ENCODE measurements around the gene SEMA5A.
A peak's percentile ranks its signal among the peaks of the same experiment; 100 is the strongest.

The SEMA5A gene

GRCh38 chr5:9473624-9474023, 72.3 kb downstream of the SEMA5A start:
- no peak for DNase-seq (ENCODE audit: low read depth)

DNA sequence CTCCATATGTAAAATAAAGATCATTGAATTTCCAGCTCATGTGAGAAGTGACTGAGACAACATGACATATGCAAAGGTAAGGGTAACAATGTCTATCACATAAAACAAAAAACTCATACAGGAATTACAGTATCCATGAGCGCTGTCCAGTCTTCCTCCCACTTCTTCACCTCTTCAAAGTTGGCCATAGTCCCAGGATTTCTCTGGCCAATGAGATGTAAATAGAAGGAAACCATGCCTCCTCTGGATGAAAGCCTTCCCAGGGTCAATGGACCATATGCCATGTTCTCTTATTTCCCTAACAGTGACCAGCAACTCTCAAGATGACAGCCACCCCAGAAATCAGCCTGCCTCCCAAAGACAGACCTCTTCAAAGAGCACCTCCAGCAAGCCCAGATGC, 75.5 kb downstream of the SEMA5A start:
- DNase-seq (ENCODE audit: low read depth): no peak

DNA sequence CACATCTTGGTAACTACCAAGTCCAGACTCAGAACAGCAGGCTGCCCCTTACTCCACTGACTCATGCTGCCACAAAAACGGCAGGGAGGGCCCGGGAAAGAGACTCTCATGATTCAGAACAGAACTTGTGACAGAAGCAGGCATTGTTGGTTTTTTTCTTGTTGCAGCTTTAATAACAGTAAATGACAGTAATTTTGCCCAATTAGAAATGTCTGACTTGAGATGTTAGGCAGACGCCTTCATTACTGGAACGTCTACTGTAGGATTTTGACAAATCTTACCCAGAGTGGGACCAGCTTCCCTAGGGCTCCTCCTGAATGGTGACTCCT, 77.9 kb downstream of the SEMA5A start:
- peak; percentile 61 for DNase-seq (ENCODE audit: low read depth)

- no peak for DNase-seq (ENCODE audit: low read depth)
Measured at GRCh38 chr5:9467199-9468059, 78.4 kb downstream of the SEMA5A start.

DNA sequence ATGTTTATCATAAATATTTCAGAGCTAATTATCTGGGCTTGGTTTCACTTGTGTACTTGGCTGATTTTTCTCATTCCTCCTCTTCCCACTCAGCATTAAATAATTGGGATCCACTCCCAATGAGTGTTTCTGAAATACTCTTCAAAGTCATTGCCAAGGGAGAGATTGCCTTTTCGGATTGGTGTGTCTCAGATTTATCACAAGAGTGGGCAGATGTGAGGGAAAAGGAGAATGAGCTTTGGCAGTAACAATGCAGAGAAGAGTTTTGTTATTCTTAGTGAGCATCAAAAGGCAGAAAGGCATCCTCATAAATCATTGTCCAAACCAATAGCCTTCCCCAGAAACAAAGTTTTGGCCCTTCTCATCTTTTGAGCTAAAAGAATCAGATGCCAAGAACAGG, 79.2 kb downstream of the SEMA5A start:
- no peak for DNase-seq (ENCODE audit: low read depth)

DNA sequence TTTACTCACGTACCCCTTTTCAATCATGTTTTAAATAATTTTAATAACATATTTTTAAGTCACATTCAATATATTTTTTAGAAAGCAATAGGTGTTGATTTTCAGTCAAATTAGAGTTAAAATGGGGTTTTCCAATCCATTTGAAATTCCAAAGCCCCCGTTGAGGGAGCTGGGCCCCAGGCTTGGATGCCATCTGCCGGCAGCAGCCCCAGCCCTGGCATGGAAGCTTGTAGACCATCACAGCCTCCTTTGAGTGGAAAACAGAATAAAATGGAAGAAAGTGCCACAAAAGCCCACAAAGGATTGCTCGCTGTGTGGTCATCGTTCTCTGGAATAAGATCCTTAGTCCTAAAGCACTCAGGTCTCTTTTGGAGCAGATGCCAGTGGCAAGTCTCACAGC, 81.4 kb downstream of the SEMA5A start:
- no peak for DNase-seq (ENCODE audit: low read depth)

- no peak for DNase-seq (ENCODE audit: low read depth)
Measured at GRCh38 chr5:9462109-9462508, 83.8 kb downstream of the SEMA5A start.

DNA sequence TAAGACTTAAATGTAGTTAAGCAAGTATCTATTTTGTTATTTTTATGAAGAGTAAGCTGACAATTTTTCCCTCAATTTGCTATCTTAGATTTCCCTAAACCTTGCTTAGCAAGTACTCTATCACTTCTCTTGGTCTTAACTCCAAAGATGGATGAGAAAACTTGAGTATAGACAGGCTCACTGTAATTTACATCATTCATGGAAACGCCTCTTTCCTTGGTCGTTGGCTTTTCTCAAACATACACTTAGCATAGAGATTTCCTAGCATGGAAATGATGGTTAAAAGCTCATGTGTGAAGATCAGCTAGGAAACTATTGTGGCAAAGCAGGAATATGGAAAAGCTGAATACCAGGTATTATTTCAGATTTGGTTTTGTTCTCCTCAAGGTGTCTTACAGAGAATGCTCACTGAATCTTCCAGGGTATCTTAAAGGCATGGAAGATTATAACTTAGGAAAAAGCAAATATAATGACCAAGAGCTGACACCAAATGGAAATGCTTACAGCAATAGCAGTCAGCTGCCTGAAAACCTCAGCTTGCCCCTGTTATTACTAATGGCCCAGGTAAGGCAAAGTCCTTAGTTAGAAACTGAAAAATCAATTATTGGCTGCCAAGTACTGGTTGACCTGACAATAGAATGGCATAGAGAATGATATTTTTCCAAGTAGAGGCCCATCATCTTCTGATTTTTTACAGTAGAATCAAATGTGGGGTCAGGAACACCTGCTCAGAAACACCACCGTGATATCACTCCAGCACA, 84.8 kb downstream of the SEMA5A start:
- no peak for DNase-seq (ENCODE audit: low read depth)

GRCh38 chr5:9456435-9457042, 89.3 kb downstream of the SEMA5A start:
- peak; percentile 73 for DNase-seq (ENCODE audit: low read depth)

DNA sequence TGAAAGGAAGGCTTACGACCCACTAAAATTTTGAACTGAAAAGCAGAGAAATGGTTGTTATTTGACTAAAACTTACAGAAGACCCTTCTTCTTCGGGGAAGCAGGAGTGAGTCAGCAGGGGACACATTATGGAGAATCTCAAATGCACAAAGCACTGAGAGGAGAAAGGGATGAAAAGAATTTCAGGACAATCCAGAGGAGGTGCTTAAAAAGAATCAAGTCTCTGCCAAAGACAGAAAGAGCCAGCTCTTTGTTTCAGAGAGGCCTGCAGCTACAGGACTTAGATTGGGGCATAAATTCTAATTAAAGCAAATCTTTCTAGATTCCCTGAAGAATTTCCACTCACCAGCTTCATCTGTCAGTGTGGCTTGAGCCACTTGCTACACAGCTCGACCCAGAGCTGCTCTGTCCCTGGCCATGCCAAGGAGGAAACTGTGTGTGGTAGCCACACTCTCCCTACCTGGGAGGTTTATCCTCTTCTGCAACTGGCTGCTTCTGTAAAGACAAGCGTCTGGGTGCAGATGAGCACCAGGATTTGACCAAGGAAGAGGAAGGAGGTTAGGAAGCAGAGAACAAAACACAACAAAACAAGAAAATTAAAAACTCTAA, 89.9 kb downstream of the SEMA5A start:
- DNase-seq (ENCODE audit: low read depth): no peak

- DNase-seq (ENCODE audit: low read depth): no peak
Measured at GRCh38 chr5:9454491-9454890, 91.4 kb downstream of the SEMA5A start.

DNA sequence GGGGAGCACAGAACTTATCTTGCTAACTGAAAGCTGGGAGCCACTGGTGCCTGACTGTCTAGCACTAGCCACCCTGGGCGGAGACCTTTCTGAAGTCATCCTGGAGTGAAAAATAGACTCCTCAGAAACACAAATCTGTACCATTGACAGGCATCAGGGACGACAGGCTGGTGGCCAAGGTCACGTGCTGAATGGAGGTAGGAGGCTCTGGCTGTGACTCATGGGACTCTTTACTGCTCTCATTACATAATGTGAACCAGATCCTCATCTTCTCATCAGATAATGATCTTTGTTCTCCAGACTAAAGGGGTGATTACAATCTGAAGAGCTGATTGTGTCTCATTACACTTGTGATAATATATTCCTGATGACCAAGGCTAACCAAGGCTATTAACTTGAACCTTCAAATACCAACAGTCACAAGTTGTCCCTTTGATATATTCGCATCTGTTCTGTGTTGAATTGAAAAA, 91.8 kb downstream of the SEMA5A start:
- DNase-seq (ENCODE audit: low read depth): no peak

- DNase-seq (ENCODE audit: low read depth): no peak
Measured at GRCh38 chr5:9453480-9454011, 92.3 kb downstream of the SEMA5A start.

DNA sequence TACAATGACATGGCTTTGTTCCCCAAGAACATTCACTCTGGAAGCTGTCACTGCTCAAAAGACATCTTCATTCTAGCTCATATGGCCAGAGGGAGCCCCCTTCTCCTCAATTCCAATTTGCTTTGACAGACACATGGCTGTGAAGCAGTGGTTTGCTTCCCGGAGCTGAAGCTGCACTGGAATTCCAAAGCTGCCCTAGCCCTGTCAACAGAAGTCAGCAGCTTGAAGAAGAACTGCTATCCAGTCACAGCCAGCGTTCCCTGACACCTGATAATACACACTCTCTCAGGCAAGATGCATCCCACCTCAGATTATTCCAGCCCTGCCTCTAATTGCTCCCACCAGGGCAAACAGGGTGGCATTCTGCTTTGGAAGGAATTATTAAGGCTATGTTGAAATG, 93.7 kb downstream of the SEMA5A start:
- no peak for DNase-seq (ENCODE audit: low read depth)

GRCh38 chr5:9451037-9451436, 94.8 kb downstream of the SEMA5A start:
- DNase-seq (ENCODE audit: low read depth): no peak

- no peak for DNase-seq (ENCODE audit: low read depth)
Measured at GRCh38 chr5:9447691-9448090, 98.2 kb downstream of the SEMA5A start.

GRCh38 chr5:9445826-9446388, 100.0 kb downstream of the SEMA5A start:
- peak; percentile 14 for DNase-seq (ENCODE audit: low read depth)

DNA sequence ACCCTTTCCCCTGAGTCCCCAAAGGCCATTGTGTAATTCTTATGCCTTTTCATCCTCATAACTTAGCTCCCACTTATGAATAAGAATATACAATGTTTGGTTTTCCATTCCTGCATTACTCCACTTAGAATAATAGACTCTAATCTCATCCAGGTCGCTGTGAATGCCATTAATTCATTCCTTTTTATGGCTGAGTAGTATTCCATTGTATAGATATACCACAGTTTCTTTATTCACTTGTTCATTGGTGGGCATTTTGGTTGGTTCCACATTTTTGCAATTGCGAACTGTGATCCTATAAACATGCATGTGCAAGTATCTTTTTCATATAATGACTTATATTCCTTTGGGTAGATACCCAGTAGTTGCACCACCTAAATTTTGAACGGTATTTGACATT, 101.5 kb downstream of the SEMA5A start:
- no peak for DNase-seq (ENCODE audit: low read depth)

GRCh38 chr5:9441610-9442009, 104.3 kb downstream of the SEMA5A start:
- no peak for DNase-seq (ENCODE audit: low read depth)

GRCh38 chr5:9440517-9440916, 105.4 kb downstream of the SEMA5A start:
- DNase-seq (ENCODE audit: low read depth): no peak

- DNase-seq (ENCODE audit: low read depth): no peak
Measured at GRCh38 chr5:9439531-9440292, 106.2 kb downstream of the SEMA5A start.
